ENCODE data around the gene YES1. TPM values are rescaled to one million over a fixed set of nuclear protein-coding genes. Genes with fewer than 3 reads are reported as not detected.
"Not testable (repeated sequence)": the region's sequence is repeated elsewhere in the genome, so short reads cannot be mapped to it uniquely, and the experiment has no call there.

The YES1 gene
- total RNA-seq, 1 donor from 2014 or later: 26.2 TPM

DNA sequence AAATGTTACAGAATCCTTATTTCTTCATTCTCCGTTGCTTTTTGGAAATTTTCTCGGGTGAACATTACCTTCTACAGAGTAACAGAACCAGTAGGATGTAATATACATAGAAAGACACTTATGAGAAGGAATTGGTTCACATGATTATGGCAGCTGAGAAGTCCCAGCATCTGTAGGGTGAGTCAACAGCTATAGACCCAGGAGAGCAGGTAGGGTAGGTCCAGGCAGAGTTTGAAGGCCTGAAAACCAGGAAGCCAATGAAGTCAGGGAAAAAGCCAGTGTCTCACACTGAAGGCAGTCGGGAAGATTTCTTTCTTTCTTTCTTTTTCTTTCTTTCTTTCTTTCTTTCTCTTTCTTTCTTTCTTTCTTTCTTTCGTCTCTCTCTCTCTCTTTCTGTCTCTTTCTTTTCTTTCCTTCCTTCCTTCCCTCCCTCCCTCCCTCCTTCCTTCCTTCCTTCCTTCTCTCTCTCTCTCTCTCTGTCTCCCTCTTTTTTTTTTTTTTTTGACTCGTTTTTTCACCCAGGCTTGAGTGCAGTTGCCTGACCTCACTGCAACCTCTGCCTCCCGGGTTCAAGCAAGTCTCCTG, 15.1 kb upstream of the YES1 start:
- intact Hi-C loops (cut with DNase I): no loop called here
- no peak for DNase-seq (ENCODE audit: low spot score)

DNA sequence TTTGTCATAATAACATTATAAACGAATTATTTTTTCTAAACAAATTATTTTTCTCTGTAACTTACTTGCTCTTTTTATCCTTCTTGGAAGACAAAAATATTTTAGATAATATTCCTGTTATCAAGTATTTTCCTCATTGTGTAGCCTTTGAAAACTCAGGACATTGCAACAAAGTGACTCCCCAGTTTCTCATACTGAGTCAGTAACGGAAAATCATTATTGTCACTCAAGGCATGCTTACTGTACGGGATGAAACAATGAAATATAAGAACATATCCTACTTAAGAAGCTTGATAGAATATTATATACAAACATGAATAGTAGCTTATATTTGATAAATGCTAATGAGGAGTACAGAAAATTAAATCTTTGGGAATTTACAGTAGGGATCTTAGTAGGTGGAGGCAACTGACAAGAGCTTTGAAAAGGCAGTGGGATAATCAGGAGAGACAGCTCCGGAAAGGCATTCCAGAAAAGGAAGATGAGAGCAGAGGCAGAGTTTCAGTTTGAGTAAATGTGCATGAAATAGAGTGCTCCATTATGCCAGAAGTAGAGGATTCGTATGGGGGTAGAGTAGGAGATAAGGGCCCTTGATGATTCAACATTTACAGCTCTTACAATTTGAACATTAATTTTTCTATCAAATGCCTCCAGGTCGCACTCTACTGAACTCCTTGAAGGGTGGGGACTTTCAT, 14.0 kb upstream of the YES1 start:
- intact Hi-C loops (cut with DNase I): no loop called here
- DNase-seq (ENCODE audit: low spot score): no peak

DNA sequence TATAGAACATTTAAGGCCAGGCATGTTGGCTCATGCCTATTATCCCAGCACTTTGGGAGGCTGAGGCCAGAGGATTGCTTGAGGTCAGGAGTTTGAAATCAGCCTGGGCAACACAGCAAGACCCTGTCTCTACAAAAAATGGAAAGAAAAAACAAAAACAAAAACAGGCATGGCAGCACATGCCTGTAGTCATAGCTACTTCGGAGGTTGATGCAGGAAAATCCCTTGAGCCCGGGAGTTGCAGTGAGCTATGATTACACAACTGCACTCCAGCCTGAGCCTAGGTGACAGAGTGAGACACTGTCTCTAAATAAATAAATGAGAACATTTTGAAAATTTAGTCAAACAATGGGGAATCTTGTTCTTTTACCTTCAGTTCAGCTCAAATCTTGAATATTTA, 12.1 kb upstream of the YES1 start:
- no peak for DNase-seq (ENCODE audit: low spot score)
- intact Hi-C loops (cut with DNase I): no loop called here

DNA sequence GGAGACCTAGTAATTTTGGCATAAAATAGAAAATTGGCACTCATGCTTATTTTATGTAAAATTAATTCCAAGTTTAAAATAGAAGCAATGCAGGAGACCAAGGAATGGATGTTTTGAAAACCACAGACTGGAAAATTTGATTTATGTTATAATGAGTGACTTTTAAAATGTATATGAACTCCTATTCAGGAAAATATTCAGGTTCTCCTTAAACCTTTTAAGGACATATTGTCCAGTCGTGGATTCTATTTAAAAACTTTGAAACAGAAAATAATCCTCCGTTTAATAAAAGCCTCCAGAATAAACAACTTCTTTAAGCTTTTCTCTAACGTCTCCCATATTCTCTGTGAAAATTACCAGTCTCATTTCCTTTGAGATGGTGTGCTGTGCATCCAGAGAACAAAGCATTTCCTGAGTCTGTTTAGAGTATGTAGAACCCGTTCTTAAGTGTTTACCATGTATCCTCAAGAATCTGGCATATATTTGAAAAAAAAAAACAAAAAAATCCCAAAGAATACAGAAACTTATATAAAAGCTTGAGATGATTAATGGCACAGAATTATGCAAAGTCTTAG, 8.6 kb upstream of the YES1 start:
- no peak for DNase-seq (ENCODE audit: low spot score)

GRCh38 chr18:816869-817268, 4.8 kb upstream of the YES1 start:
- no peak for DNase-seq (ENCODE audit: low spot score)
- intact Hi-C loops (cut with DNase I): no loop called here

More for the DNA sequence above, 8.6 kb upstream of the YES1 start:
- intact Hi-C loops (cut with DNase I): no loop called here

- no peak for DNase-seq (ENCODE audit: low spot score)
- intact Hi-C loops (cut with DNase I): no loop called here
These were observed 4.1 kb upstream of the YES1 start for GRCh38 chr18:816088-816653.

- intact Hi-C loops (cut with DNase I): no loop called here
- DNase-seq (ENCODE audit: low spot score): no peak
These were observed 3.3 kb upstream of the YES1 start for GRCh38 chr18:815353-815752.

DNA sequence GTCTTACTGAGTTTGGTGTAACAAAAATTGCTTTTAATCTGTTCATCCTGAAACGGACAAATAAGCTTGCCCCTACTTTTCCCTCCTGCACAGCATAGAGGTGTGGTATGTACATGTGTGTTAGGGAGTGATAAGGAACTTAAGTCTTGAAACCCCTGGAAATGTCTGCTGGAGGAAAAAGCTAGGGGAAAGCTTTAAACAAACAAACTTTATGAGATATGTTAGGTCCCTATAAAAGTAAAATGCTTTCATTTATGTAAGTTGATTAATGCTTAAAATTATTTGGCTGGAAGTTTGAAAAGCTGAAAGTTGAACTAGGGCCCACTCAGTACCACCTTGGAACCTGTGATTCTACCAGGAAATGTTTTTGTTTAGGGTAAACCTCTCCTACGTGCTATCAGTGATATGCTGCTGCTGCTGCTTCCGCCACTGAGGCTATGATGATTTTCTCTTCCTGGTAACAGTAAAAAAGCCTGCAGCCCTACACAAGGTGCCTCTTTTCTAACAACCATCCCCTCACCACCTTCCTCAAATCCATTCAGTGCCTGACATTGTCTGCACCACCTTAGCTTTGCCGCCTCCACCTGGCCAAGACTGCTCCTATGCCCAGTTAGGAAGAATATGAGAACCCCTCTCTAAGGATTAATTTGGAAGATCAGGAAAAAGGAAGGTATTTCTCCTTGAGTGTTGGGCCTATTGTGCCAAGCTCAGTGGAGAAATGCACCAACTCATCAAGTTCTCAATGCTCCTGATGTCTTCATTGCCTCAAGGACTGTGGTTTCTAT, 2.5 kb upstream of the YES1 start:
- intact Hi-C loops (cut with DNase I): loop anchor here (5.0 kb wide), 1 partner anchor 72 kb away; no protein-coding TSS in a partner anchor

DNA sequence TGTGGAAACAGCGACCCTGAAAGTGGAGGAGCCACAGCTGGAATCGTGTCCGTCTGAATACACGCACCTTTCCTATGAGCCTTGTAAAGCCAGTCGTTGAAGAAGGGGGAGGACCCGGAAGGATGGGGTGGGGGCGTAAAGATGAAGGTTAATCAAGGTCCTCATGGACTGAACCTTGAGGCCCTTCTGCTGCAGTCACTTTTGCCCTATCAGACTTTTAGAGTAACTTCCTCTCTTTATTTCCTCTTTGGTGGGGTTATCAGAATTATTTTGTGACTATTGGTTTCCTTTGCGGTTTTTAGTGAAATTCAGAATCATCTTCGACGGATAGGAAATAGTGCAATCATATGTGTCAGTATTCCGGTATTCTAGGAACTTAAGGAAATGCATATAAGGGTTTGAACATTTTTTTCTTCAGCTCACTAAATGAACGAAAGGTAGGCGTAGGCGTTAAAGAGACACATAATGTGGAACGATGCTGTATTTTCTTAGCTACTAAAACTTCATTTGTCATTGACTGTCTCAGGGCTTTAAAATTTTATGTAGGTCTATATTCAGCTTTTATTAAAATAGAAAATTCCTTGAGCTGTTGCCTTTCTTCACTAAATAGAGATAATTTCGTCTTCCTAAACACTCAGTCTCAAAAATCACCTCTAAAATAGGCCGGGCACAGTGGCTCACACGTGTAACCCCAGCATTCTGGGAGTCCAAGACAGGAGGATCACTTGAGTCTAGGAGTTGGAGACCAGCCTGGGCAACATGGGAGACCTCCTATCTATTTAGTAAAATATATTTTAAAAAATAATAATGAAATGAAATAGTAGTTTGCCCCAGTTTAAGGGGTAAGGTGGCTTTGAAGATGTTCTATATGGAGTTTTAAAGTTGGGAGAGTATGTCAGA, 1.4 kb upstream of the YES1 start:
- no peak for DNase-seq (ENCODE audit: low spot score)
- intact Hi-C loops (cut with DNase I): loop anchor here (5.0 kb wide), 1 partner anchor 71 kb away; no protein-coding TSS in a partner anchor

More for the DNA sequence above, 2.5 kb upstream of the YES1 start:
- DNase-seq (ENCODE audit: low spot score): no peak

- DNase-seq (ENCODE audit: low spot score): peak; percentile 86
- intact Hi-C loops (cut with DNase I): loop anchor here (5.0 kb wide), 1 partner anchor 70 kb away; no protein-coding TSS in a partner anchor
These were observed 532 bp upstream of the YES1 start for GRCh38 chr18:812376-813171.

GRCh38 chr18:811182-811891, 705 bp downstream of the YES1 start:
- no peak for DNase-seq (ENCODE audit: low spot score)
- intact Hi-C loops (cut with DNase I): loop anchor here (5.0 kb wide), 1 partner anchor 69 kb away; no protein-coding TSS in a partner anchor

GRCh38 chr18:809985-810642, 1.9 kb downstream of the YES1 start:
- intact Hi-C loops (cut with DNase I): loop anchor here (5.0 kb wide), 1 partner anchor 68 kb away; no protein-coding TSS in a partner anchor
- no peak for DNase-seq (ENCODE audit: low spot score)

DNA sequence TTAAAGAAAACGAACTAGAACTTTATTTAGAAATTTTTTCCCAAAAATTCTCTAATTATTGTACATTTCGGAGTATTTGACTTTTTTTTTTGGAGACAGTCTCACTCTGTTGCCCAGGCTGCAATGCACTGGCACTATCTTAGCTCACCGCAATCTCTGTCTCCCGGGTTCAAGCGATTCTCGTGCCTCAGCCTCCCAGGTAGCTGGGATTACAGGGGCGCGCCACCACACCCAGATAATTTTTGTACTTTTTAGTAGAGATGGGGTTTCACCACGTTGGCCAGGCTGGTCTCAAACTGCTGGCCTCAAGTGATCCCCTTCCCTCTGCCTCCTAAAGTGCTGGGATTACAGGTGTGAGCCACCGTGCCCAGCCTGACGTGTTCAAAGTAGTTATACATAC, 2.8 kb downstream of the YES1 start:
- DNase-seq (ENCODE audit: low spot score); intact Hi-C loops (cut with DNase I): not testable (repeated sequence)

- DNase-seq (ENCODE audit: low spot score): no peak
- intact Hi-C loops (cut with DNase I): no loop called here
These were observed 3.5 kb downstream of the YES1 start for GRCh38 chr18:808502-808901.

GRCh38 chr18:808086-808485, 4.0 kb downstream of the YES1 start:
- DNase-seq (ENCODE audit: low spot score): no peak
- intact Hi-C loops (cut with DNase I): no loop called here

- DNase-seq (ENCODE audit: low spot score): no peak
- intact Hi-C loops (cut with DNase I): no loop called here
These were observed 6.3 kb downstream of the YES1 start for GRCh38 chr18:805755-806110.
